HepG2 (cell line): ENCODE results near the gene TAP1. TPM values are rescaled to one million over a fixed set of nuclear protein-coding genes. Genes with fewer than 3 reads are reported as not detected.

ENCODE experiments used
- ATAC-seq: fragments of 200-7000 bp; cut with Tn5 transposase; 3 replicates; pipeline ENCODE4 v1.9.1; 2020; ENCODE audit warnings: mild to moderate bottlenecking, moderate library complexity
- BruUV-seq: library from RNA; stranded (reverse); fragments of 400-500 nt; replicated peaks from 2 replicates; lab custom pipeline; 2021; lab: Mats Ljungman, UMichigan
- CTCF ChIA-PET: fragments of 300-600 bp; formaldehyde crosslinking; extraction: SDS; loops from one replicate; lab custom pipeline; 2021; ENCODE audit warnings: low total read pairs, inconsistent platforms, low intra/inter-chr PET ratio; lab: Yijun Ruan, JAX
- POLR2A ChIA-PET: fragments of 350-600 bp; sonication (Branson Sonifier 250); formaldehyde crosslinking; loops from one replicate; lab custom pipeline; 2020; ENCODE audit warnings: antibody characterized with exemption, inconsistent platforms; lab: Yijun Ruan, JAX
- DNase-seq: peaks from one replicate; pipeline ENCODE4 v3.0.0-alpha.2; 2015; ENCODE audit warnings: low spot score
- FAIRE-seq: peaks from 3 replicates; lab custom pipeline; 2011; peaks lifted over from hg19 to GRCh38; lab: Jason Lieb, UNC
- H2AFZ ChIP-seq: one replicate; pipeline ENCODE4 v1.6.1; 2011; ENCODE audit warnings: low read length, inconsistent platforms
- H3K27ac ChIP-seq: fragments of 300-600 bp; 3 replicates; pipeline ENCODE4 v1.8.0; 2011; ENCODE audit warnings: mixed run types, mild to moderate bottlenecking, mixed read lengths, low read length, inconsistent platforms; ENCODE audit not compliant: insufficient read depth; ENCODE audit errors: extremely low read length
- H3K27me3 ChIP-seq, 2 experiments: fragments of 200-600 bp in 1 of 2; 2 replicates in 1 of 2; 3 replicates in 1 of 2; pipeline versions ENCODE4 v1.6.0 to v1.8.0; 2011; ENCODE audit warnings: low read length in 2 of 2, mild to moderate bottlenecking in 2 of 2, moderate library complexity in 2 of 2, inconsistent platforms in 1 of 2; ENCODE audit not compliant: insufficient read depth in 2 of 2, control insufficient read depth in 1 of 2
- H3K36me3 ChIP-seq, 2 experiments: fragments of 200-600 bp in 1 of 2; replicated peaks in 1 of 2; 2 replicates in 1 of 2; 3 replicates in 1 of 2; pipeline versions ENCODE4 v1.5.1 to v1.8.0; 2011; ENCODE audit warnings: low read length in 2 of 2, inconsistent platforms in 1 of 2; ENCODE audit not compliant: insufficient read depth in 2 of 2, control insufficient read depth in 1 of 2
- H3K4me1 ChIP-seq: 2 replicates; pipeline ENCODE4 v1.5.1; 2012; ENCODE audit warnings: low read length, inconsistent platforms; ENCODE audit not compliant: insufficient read depth
- H3K4me2 ChIP-seq: 2 replicates; pipeline ENCODE4 v1.6.0; 2011; ENCODE audit warnings: low read depth, low read length, inconsistent platforms
- H3K4me3 ChIP-seq, 3 experiments: fragments of 200-600 bp in 1 of 3; sonication (generic), shearing (Covaris generic) in 1 of 3; replicated peaks in 1 of 3; 2 replicates each; pipeline ENCODE4 v1.5.1; 2011 to 2016; ENCODE audit warnings: low read length in 3 of 3, inconsistent platforms in 2 of 3, low read depth in 2 of 3, mild to moderate bottlenecking in 2 of 3, control low read depth in 1 of 3, mixed read lengths in 1 of 3; ENCODE audit not compliant: insufficient read depth in 1 of 3
- H3K79me2 ChIP-seq: one replicate; pipeline ENCODE4 v1.6.1; 2011; ENCODE audit warnings: low read length, inconsistent platforms; ENCODE audit not compliant: insufficient read depth
- H3K9ac ChIP-seq: 2 replicates; pipeline ENCODE4 v1.6.0; 2011; ENCODE audit warnings: mild to moderate bottlenecking, low read depth, low read length, inconsistent platforms; ENCODE audit not compliant: insufficient read depth
- H3K9me3 ChIP-seq: 2 replicates; pipeline ENCODE4 v1.5.1; 2012; ENCODE audit warnings: mild to moderate bottlenecking, low read length
- H4K20me1 ChIP-seq: 2 replicates; pipeline ENCODE4 v1.6.0; 2011; ENCODE audit warnings: inconsistent platforms, mild to moderate bottlenecking, low read length, moderate library complexity; ENCODE audit not compliant: insufficient read depth
- CCAR2 ChIP-seq: fragments of 200-400 bp; formaldehyde crosslinking; optimal IDR thresholded peaks from 2 replicates; pipeline ENCODE3; 2018; ENCODE audit warnings: low read depth, mild to moderate bottlenecking, low read length, moderate library complexity
- DPF2 ChIP-seq: sonication (generic); formaldehyde crosslinking; IDR thresholded peaks from 2 replicates; pipeline ENCODE4 v1.4.0; 2020; ENCODE audit warnings: mild to moderate bottlenecking, low read depth, missing genetic modification reagents, borderline replicate concordance
- HOXA7 ChIP-seq: sonication (generic); formaldehyde crosslinking; IDR thresholded peaks from 2 replicates; pipeline ENCODE4 v1.8.1; 2022; ENCODE audit warnings: mild to moderate bottlenecking, missing genetic modification reagents, moderate library complexity
- IRF2 ChIP-seq: IDR thresholded peaks from 2 replicates; pipeline ENCODE4 v1.6.1; 2018; ENCODE audit warnings: missing genetic modification reagents, missing compliant biosample characterization
- KDM2A ChIP-seq: sonication (generic); formaldehyde crosslinking; IDR thresholded peaks from 2 replicates; pipeline ENCODE4 v1.4.0; 2020; ENCODE audit warnings: low read depth, missing genetic modification reagents, borderline replicate concordance
- KMT2A ChIP-seq: sonication (generic); formaldehyde crosslinking; IDR thresholded peaks from 2 replicates; pipeline ENCODE4 v1.4.0; 2020; ENCODE audit warnings: missing genetic modification reagents
- MBNL3 ChIP-seq: fragments of 250-450 bp; sonication (Bioruptor Pico); conservative IDR thresholded peaks from 2 replicates; pipeline ENCODE4 v1.8.0; 2022; ENCODE audit warnings: mild to moderate bottlenecking, inconsistent platforms
- MEIS1 ChIP-seq: sonication (generic); formaldehyde crosslinking; IDR thresholded peaks from 2 replicates; pipeline ENCODE4 v1.9.0; 2021; ENCODE audit warnings: mild to moderate bottlenecking, missing genetic modification reagents, moderate library complexity, borderline replicate concordance
- MIER2 ChIP-seq: IDR thresholded peaks from 2 replicates; pipeline ENCODE4 v1.6.1; 2016; ENCODE audit warnings: missing biosample characterization, missing genetic modification reagents
- MTA1 ChIP-seq: sonication (generic); formaldehyde crosslinking; IDR thresholded peaks from 2 replicates; pipeline ENCODE4 v1.4.0; 2020; ENCODE audit warnings: missing genetic modification reagents, mild to moderate bottlenecking, borderline replicate concordance
- MTF2 ChIP-seq: sonication (generic); formaldehyde crosslinking; IDR thresholded peaks from 2 replicates; pipeline ENCODE4 v1.5.0; 2020; ENCODE audit warnings: missing genetic modification reagents, borderline replicate concordance
- MXD4 ChIP-seq: IDR thresholded peaks from 2 replicates; pipeline ENCODE4 v1.6.1; 2016; ENCODE audit warnings: mild to moderate bottlenecking, missing biosample characterization, missing genetic modification reagents
- NFKBIZ ChIP-seq: IDR thresholded peaks from 2 replicates; pipeline ENCODE4 v1.6.1; 2018; ENCODE audit warnings: missing genetic modification reagents, missing compliant biosample characterization
- SALL1 ChIP-seq: sonication (generic); formaldehyde crosslinking; IDR thresholded peaks from 2 replicates; pipeline ENCODE4 v1.8.0; 2022; ENCODE audit warnings: mild to moderate bottlenecking, missing genetic modification reagents
- STAG1 ChIP-seq: sonication (generic); formaldehyde crosslinking; IDR thresholded peaks from 2 replicates; pipeline ENCODE4 v1.4.0; 2020; ENCODE audit warnings: missing genetic modification reagents
- ZFP36L1 ChIP-seq: sonication (generic); formaldehyde crosslinking; IDR thresholded peaks from 2 replicates; pipeline ENCODE4 v1.8.0; 2022; ENCODE audit warnings: mild to moderate bottlenecking, missing genetic modification reagents, moderate library complexity
- ZNF101 ChIP-seq: sonication (generic); formaldehyde crosslinking; IDR thresholded peaks from 2 replicates; pipeline ENCODE4 v1.4.0; 2020; ENCODE audit warnings: mild to moderate bottlenecking, low read depth, missing genetic modification reagents, borderline replicate concordance
- ZNF121 ChIP-seq: sonication (generic); formaldehyde crosslinking; IDR thresholded peaks from 2 replicates; pipeline ENCODE4 v1.5.0; 2020; ENCODE audit warnings: mild to moderate bottlenecking, missing genetic modification reagents
- ZNF264 ChIP-seq: sonication (generic); formaldehyde crosslinking; IDR thresholded peaks from 2 replicates; pipeline ENCODE4 v1.4.0; 2020; ENCODE audit warnings: missing genetic modification reagents
- ZNF430 ChIP-seq: sonication (generic); formaldehyde crosslinking; IDR thresholded peaks from 2 replicates; pipeline ENCODE4 v1.9.0; 2021; ENCODE audit warnings: mild to moderate bottlenecking, missing genetic modification reagents
- ZNF556 ChIP-seq: sonication (generic); formaldehyde crosslinking; IDR thresholded peaks from 2 replicates; pipeline ENCODE4 v1.4.0; 2020; ENCODE audit warnings: mild to moderate bottlenecking, missing genetic modification reagents, borderline replicate concordance
- WGBS: methylation state at CpG from one replicate; pipeline ENCODE4 v1.1.6; 2017; ENCODE audit warnings: low lambda C conversion rate; 5-methylcytosine and 5-hydroxymethylcytosine counted together
- in situ Hi-C: cut with HindIII; loops from 2 replicates; pipeline ENCODE4 v1.10.0; 2017; ENCODE audit warnings: low pct_unique_long_range_greater_than_20kb; ENCODE audit not compliant: extremely low pct_ligation_motif_present
- intact Hi-C: fragments of 100-400 bp; cut with micrococcal nuclease; formaldehyde crosslinking; loops from one replicate; pipeline ENCODE4 v1.10.0; 2022; ENCODE audit not compliant: unreplicated experiment
- polyA plus RNA-seq, 8 experiments: library from polyadenylated mRNA; depleted of rRNA in 3 of 8; stranded (reverse) in 7 of 8; unstranded in 1 of 8; fragments of >200 nt; fragmentation: Illumina TruSeq in 4 of 8; extraction: Trizol in 4 of 8; gene quantifications; 2 replicates each; pipeline versions ENCODE4 v1.2.1 to v1.2.3, GENCODE V29; 2011 to 2016; ENCODE audit warnings: low read depth in 4 of 8, missing spikeins in 1 of 8, mixed read lengths in 1 of 8; ENCODE audit not compliant: insufficient read depth in 1 of 8
- total RNA-seq, 5 experiments: library from RNA; depleted of rRNA; stranded (reverse); fragments of >200 nt; fragmentation: Illumina TruSeq; extraction: Trizol; gene quantifications; 2 replicates each; pipeline ENCODE4 v1.2.3, GENCODE V29; 2016; ENCODE audit warnings: low read depth in 1 of 5
- TF ChIP-seq, protein P1 (sequence below), 2 experiments: sonication (generic) in 1 of 2; formaldehyde crosslinking in 1 of 2; IDR thresholded peaks; 2 replicates each; pipeline versions ENCODE4 v1.4.0 to v1.6.1; 2018 to 2020; ENCODE audit warnings: missing genetic modification reagents in 2 of 2, borderline replicate concordance in 1 of 2, low read depth in 1 of 2, mild to moderate bottlenecking in 1 of 2, missing biosample characterization in 1 of 2
- TF ChIP-seq, protein P2 (sequence below): sonication (generic); formaldehyde crosslinking; IDR thresholded peaks from 2 replicates; pipeline ENCODE4 v1.4.0; 2020; ENCODE audit warnings: missing genetic modification reagents

TAP1 gene
- total and polyA plus RNA-seq, 2 of the 13 experiments (the other 11 are each of a cell fraction or from before 2014, with no cell fraction given), result 31.2 to 52.2 TPM

DNA sequence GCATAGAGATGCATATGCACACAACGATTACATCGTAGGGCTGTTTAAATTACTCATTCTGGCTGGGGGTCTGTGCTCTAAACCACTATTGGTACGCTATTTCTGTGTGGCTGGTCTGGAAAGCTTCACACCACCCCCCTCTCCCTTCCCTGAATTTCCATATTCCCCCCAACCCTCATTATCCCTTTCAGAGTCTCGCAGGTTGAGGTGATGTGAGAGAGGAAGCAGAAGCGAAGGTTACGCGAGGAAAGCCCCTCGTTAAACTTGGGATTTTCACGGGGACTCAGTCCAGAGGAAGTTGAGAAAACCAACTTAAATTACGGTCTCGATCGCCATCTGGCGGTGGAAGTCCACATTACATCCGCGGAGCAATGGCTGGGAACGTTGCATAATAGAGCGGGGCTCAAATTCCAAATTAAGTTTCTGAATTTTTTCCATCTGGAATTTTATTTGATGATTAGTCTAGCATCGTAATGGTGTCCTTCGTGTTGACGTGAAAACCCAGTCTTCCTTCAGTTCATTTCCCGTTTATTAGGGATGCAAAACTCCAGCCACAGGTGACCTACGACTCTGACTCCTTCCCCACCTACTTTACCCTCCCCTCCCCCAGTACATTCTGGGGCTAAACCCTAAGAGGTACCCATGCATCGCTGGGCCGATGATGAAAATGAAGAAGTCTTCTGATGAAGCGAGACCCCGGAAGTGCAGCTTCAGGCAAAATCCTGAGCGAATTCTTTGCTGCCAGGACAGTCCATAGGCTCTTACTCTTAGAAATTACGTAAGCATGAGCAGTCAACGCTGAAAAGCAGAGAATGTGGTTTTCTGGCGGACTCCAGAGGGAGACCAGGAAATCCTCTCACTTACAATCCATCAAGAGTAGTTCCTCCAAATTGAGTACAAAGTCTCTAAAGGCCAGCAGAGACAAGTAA lies 56.4 kb downstream of the TAP1 start:
- H3K27me3 ChIP-seq, result peaks cover 0 to 40% of the 10 kb centered on the region in 2 experiments; a peak in 3 of 5 replicates
- H3K27ac ChIP-seq, result no peak overlapping the region
- peaks cover 15% of the 10 kb centered on the region for H3K4me1 ChIP-seq
- H3K9ac ChIP-seq, result no peak overlapping the region
- POLR2A ChIA-PET, result no interaction called here
- peak overlapping the region; percentile 68 for H3K4me2 ChIP-seq
- in situ Hi-C loops, result loop anchor here (5.0 to 25.0 kb wide), 3 partner anchors 385 to 710 kb away; no protein-coding TSS in a partner anchor
- BruUV-seq, result no TSS peak
- H2AFZ ChIP-seq, result peak overlapping the region; percentile 39
- ATAC-seq (peak; percentile 77), DNase-seq (peak; percentile 57), FAIRE-seq (peak; percentile 98)
- WGBS, result 6% methylated on average over 30 of the region's 30 CpGs
- no peaks in the 10 kb centered on the region for H3K36me3 ChIP-seq
- intact Hi-C loops, result loop anchor here (1.0 to 10.0 kb wide), 3 partner anchors 71 to 552 kb away; no protein-coding TSS in a partner anchor
- no peaks in the 10 kb centered on the region for H3K79me2 ChIP-seq
- H3K4me3 ChIP-seq, result peak overlapping the region in 2 of 3 experiments; percentile 23 to 48; a peak in 3 of 6 replicates
- no peaks in the 10 kb centered on the region for H4K20me1 ChIP-seq
- H3K9me3 ChIP-seq, result no peaks in the 10 kb centered on the region
- CTCF ChIA-PET, result interaction anchor here (1.0 to 2.1 kb wide), 6 partner anchors 71 to 1216 kb away, joined by 3 to 18 read pairs (median 4); no protein-coding TSS in a partner anchor
- no peak; the same call in 1 of the 2 replicates for TF ChIP-seq KDM2A (CRISPR knock-in tag)
- peak; percentile 84 for TF ChIP-seq STAG1 (CRISPR knock-in tag)
- no peak for TF ChIP-seq KMT2A (CRISPR knock-in tag)
- TF ChIP-seq ZNF121 (CRISPR knock-in tag), result no peak
- TF ChIP-seq, protein P1, sequence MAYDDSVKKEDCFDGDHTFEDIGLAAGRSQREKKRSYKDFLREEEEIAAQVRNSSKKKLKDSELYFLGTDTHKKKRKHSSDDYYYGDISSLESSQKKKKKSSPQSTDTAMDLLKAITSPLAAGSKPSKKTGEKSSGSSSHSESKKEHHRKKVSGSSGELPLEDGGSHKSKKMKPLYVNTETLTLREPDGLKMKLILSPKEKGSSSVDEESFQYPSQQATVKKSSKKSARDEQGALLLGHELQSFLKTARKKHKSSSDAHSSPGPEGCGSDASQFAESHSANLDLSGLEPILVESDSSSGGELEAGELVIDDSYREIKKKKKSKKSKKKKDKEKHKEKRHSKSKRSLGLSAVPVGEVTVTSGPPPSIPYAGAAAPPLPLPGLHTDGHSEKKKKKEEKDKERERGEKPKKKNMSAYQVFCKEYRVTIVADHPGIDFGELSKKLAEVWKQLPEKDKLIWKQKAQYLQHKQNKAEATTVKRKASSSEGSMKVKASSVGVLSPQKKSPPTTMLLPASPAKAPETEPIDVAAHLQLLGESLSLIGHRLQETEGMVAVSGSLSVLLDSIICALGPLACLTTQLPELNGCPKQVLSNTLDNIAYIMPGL (CRISPR knock-in tag; IDR thresholded peaks at IDR 0.05; ENCODE audit: borderline replicate concordance in 1 of 2, low read depth in 1 of 2), result peak in 1 of 2 experiments; percentile 32; a peak in 1 of 4 replicates
- 0 out of 2 replicates have a peak, but pooled peaks have one; percentile 27 for TF ChIP-seq MXD4 (CRISPR knock-in tag)
- TF ChIP-seq ZNF430, result no peak
- TF ChIP-seq CCAR2, result no peak
- no peak for TF ChIP-seq MIER2
- TF ChIP-seq, protein P2, sequence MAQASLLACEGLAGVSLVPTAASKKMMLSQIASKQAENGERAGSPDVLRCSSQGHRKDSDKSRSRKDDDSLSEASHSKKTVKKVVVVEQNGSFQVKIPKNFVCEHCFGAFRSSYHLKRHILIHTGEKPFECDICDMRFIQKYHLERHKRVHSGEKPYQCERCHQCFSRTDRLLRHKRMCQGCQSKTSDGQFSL (CRISPR knock-in tag), result no peak
- no peak for TF ChIP-seq DPF2
- TF ChIP-seq MTF2 (CRISPR knock-in tag), result no peak
- TF ChIP-seq ZNF264 (CRISPR knock-in tag), result no peak
- TF ChIP-seq HOXA7, result no peak
- TF ChIP-seq ZFP36L1 (CRISPR knock-in tag), result 0 out of 2 replicates have a peak, but pooled peaks have one; percentile 63
- TF ChIP-seq ZNF556, result no peak
- peak; percentile 27; the same call in 1 of the 2 replicates for TF ChIP-seq SALL1 (CRISPR knock-in tag)
- no peak for TF ChIP-seq ZNF101 (CRISPR knock-in tag)
- no peak for TF ChIP-seq NFKBIZ (CRISPR knock-in tag)
- TF ChIP-seq MBNL3 (CRISPR knock-in tag), result no peak
- no peak for TF ChIP-seq MTA1 (CRISPR knock-in tag)
- no peak for TF ChIP-seq MEIS1
- TF ChIP-seq IRF2 (CRISPR knock-in tag), result no peak
